ENCODE results near the gene LMNB1.
"Not testable (repeated sequence)": the region's sequence is repeated elsewhere in the genome, so short reads cannot be mapped to it uniquely, and the experiment has no call there.

DNA sequence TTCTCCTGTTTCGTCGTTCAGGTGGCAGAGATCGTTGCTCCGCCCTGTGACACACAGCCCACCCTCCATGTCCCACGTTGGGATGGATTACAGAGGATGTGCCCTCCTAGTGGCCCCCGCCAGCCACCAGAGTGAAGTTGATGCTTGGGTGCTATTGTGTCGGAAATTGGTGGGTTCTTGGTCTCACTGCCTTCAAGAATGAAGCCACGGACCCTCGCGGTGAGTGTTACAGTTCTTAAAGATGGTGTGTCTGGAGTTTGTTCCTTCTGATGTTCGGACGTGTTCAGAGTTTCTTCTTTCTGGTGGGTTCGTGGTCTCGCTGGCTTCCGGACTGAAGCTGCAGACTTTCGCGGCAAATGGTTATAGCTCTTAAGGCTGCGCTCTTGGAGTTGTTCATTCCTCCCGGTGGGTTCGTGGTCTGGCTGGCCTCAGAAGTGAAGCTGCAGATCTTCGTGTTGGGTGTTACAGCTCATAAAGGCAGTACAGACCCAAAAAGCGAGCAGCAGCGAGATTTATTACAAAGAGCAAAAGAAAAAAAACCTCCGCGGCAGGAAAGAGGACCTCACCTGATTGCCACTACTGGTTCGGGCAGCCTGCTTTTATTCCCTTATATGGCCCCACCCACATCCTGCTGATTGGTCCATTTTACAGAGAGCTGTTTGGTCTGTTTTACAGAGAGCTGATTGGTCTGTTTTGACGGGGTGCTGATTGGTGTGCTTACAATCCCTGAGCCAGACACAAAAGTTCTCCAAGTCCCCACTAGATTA lies 76.8 kb downstream of the LMNB1 start:
- TF ChIP-seq, protein P1, sequence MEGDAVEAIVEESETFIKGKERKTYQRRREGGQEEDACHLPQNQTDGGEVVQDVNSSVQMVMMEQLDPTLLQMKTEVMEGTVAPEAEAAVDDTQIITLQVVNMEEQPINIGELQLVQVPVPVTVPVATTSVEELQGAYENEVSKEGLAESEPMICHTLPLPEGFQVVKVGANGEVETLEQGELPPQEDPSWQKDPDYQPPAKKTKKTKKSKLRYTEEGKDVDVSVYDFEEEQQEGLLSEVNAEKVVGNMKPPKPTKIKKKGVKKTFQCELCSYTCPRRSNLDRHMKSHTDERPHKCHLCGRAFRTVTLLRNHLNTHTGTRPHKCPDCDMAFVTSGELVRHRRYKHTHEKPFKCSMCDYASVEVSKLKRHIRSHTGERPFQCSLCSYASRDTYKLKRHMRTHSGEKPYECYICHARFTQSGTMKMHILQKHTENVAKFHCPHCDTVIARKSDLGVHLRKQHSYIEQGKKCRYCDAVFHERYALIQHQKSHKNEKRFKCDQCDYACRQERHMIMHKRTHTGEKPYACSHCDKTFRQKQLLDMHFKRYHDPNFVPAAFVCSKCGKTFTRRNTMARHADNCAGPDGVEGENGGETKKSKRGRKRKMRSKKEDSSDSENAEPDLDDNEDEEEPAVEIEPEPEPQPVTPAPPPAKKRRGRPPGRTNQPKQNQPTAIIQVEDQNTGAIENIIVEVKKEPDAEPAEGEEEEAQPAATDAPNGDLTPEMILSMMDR (conservative IDR thresholded peaks at IDR 0.05): not testable (repeated sequence)
- not testable (repeated sequence) for TF ChIP-seq ZFX (IDR thresholded peaks at IDR 0.05)
